Panc1 (cell line): Measurements from ENCODE around the gene RNF43. TPM values are rescaled to one million over a fixed set of nuclear protein-coding genes. Genes with fewer than 3 reads are reported as not detected.

Source experiments
- ATAC-seq: fragments of 200-7000 bp; cut with Tn5 transposase; 2 replicates; pipeline ENCODE4 v1.9.1; 2020; ENCODE audit warnings: mild to moderate bottlenecking, moderate library complexity
- BruUV-seq: library from RNA; stranded (reverse); fragments of 400-500 nt; replicated peaks from 2 replicates; lab custom pipeline; 2021; lab: Mats Ljungman, UMichigan
- CTCF ChIA-PET: fragments of 300-600 bp; sonication (Branson Sonifier 250); formaldehyde crosslinking; loops from one replicate; lab custom pipeline; 2022; ENCODE audit warnings: antibody characterized with exemption; lab: Charles Lee
- POLR2A ChIA-PET: fragments of 300-600 bp; sonication (Branson Sonifier 250); formaldehyde crosslinking; loops from one replicate; lab custom pipeline; 2022; ENCODE audit warnings: antibody characterized with exemption; lab: Charles Lee
- DNase-seq: peaks from one replicate; pipeline ENCODE4 v3.0.0-alpha.2; 2010; ENCODE audit warnings: low read depth, low spot score
- H3K27ac ChIP-seq: 2 replicates; pipeline ENCODE4 v1.5.1; 2011; ENCODE audit warnings: mild to moderate bottlenecking, low read length, inconsistent platforms
- H3K27me3 ChIP-seq: fragments of 200-500 bp; sonication (Bioruptor generic); 2 replicates; pipeline ENCODE4 v1.6.0; 2014; ENCODE audit warnings: low read length, inconsistent platforms; ENCODE audit not compliant: control insufficient read depth, insufficient read depth
- H3K36me3 ChIP-seq: fragments of 200-500 bp; sonication (Bioruptor generic); 2 replicates; pipeline ENCODE4 v1.5.1; 2014; ENCODE audit warnings: inconsistent platforms, mild to moderate bottlenecking, low read length, moderate library complexity; ENCODE audit not compliant: control insufficient read depth, insufficient read depth
- H3K4me1 ChIP-seq: 2 replicates; pipeline ENCODE4 v1.5.1; 2011; ENCODE audit warnings: inconsistent platforms, mild to moderate bottlenecking, low read length, moderate library complexity; ENCODE audit not compliant: control insufficient read depth, insufficient read depth
- H3K4me3 ChIP-seq, 2 experiments: 2 replicates each; pipeline ENCODE4 v1.5.1; 2011 to 2012; ENCODE audit warnings: low read depth in 2 of 2, low read length in 2 of 2, mild to moderate bottlenecking in 2 of 2, inconsistent platforms in 1 of 2, moderate library complexity in 1 of 2
- H3K9me3 ChIP-seq: fragments of 200-500 bp; sonication (Bioruptor generic); 2 replicates; pipeline ENCODE4 v1.5.1; 2014; ENCODE audit warnings: low read depth, mild to moderate bottlenecking, inconsistent platforms, low read length, moderate library complexity; ENCODE audit not compliant: control insufficient read depth, insufficient read depth
- CTCF ChIP-seq: fragments of 450-650 bp; IDR thresholded peaks from 2 replicates; pipeline ENCODE4 v1.5.1; 2017; ENCODE audit warnings: mild to moderate bottlenecking
- POLR2AphosphoS5 ChIP-seq: IDR thresholded peaks from 2 replicates; pipeline ENCODE4 v1.6.1; 2012; ENCODE audit warnings: mild to moderate bottlenecking, low read depth, low read length, moderate library complexity
- REST ChIP-seq, 2 experiments: IDR thresholded peaks; 2 replicates each; pipeline ENCODE4 v1.6.1; 2011 to 2012; ENCODE audit warnings: low read depth in 2 of 2, control low read depth in 1 of 2, low read length in 1 of 2, mild to moderate bottlenecking in 1 of 2, moderate library complexity in 1 of 2; ENCODE audit not compliant: insufficient read depth in 1 of 2
- SIN3A ChIP-seq: IDR thresholded peaks from 2 replicates; pipeline ENCODE4 v1.6.1; 2012; ENCODE audit warnings: low read depth, mild to moderate bottlenecking, low read length, moderate library complexity, borderline replicate concordance; ENCODE audit not compliant: insufficient read depth
- TCF7L2 ChIP-seq: IDR thresholded peaks from 2 replicates; pipeline ENCODE4 v1.6.1; 2011; ENCODE audit warnings: mild to moderate bottlenecking, low read depth, low read length, inconsistent platforms
- in situ Hi-C: cut with HindIII; loops from 2 replicates; pipeline ENCODE4 v1.10.0; 2016; ENCODE audit warnings: low sequenced_read_pairs, low pct_unique_long_range_greater_than_20kb
- intact Hi-C: fragments of 100-400 bp; cut with micrococcal nuclease; formaldehyde crosslinking; loops from one replicate; pipeline ENCODE4 v1.10.0; 2022; ENCODE audit not compliant: unreplicated experiment
- total RNA-seq: library from RNA; stranded (reverse); gene quantifications from one replicate; pipeline ENCODE4 v1.2.1, GENCODE V29; 2021; ENCODE audit not compliant: unreplicated experiment

The RNF43 gene
- total RNA-seq, 1 experiment from 2014 or later = 4.7 TPM

- Histone ChIP-seq H3K27ac (no peak overlapping the region), H3K9me3 (no peaks in the 10 kb centered on the region), H3K4me3 (no peak overlapping the region), H3K4me1 (no peaks in the 10 kb centered on the region), H3K36me3 (no peaks in the 10 kb centered on the region), H3K27me3 (no peaks in the 10 kb centered on the region)
- ATAC-seq = no peak
- ChIA-PET POLR2A (no interaction called here), CTCF (no interaction called here)
- DNase-seq = no peak
- in situ Hi-C loops (no loop called here), intact Hi-C loops (no loop called here)
- no TSS peak for BruUV-seq
- TF ChIP-seq CTCF (no peak), REST (IDR thresholded peaks at IDR 0.05; ENCODE audit: insufficient read depth in 1 of 2, low read depth in 2 of 2, low read length in 1 of 2) (no peak)
Measured at GRCh38 chr17:58369214-58370031, 47.9 kb downstream of the RNF43 start.

- BruUV-seq = no TSS peak
- H3K9me3 ChIP-seq = no peaks in the 10 kb centered on the region
- DNase-seq (no peak), ATAC-seq (no peak)
- H3K27ac ChIP-seq = no peak overlapping the region
- CTCF ChIA-PET = no interaction called here
- in situ Hi-C loops = no loop called here
- H3K4me1 ChIP-seq = no peaks in the 10 kb centered on the region
- no peaks in the 10 kb centered on the region for H3K36me3 ChIP-seq
- no peak for TF ChIP-seq REST (IDR thresholded peaks at IDR 0.05; ENCODE audit: insufficient read depth in 1 of 2, low read depth in 2 of 2, low read length in 1 of 2)
- TF ChIP-seq TCF7L2 = no peak
- no peak for TF ChIP-seq SIN3A
- TF ChIP-seq POLR2AphosphoS5 = no peak
- TF ChIP-seq CTCF = no peak
- intact Hi-C loops = no loop called here
- no peak overlapping the region for H3K4me3 ChIP-seq
- POLR2A ChIA-PET = no interaction called here
- no peaks in the 10 kb centered on the region for H3K27me3 ChIP-seq
Measured at GRCh38 chr17:58368860-58369213, 48.5 kb downstream of the RNF43 start.
